Chondrocyte (in vitro differentiated cells): ENCODE results near the gene RAB11FIP3. TPM values are rescaled to one million over a fixed set of nuclear protein-coding genes. Genes with fewer than 3 reads are reported as not detected.
A peak's percentile ranks its signal among the peaks of the same experiment; 100 is the strongest.
"Not testable (repeated sequence)": the region's sequence is repeated elsewhere in the genome, so short reads cannot be mapped to it uniquely, and the experiment has no call there.

Experiments used
- DNase-seq: peaks from one replicate; pipeline ENCODE4 v3.0.0; 2021; ENCODE audit warnings: mixed read lengths, low spot score
- H3K27ac Mint-ChIP-seq: one replicate; pipeline ENCODE4 v1.8.0; 2021; ENCODE audit warnings: mild to moderate bottlenecking, moderate library complexity, mixed read lengths; ENCODE audit not compliant: unreplicated experiment
- H3K27me3 Mint-ChIP-seq: 2 replicates; pipeline ENCODE4 v1.8.0; 2021; ENCODE audit warnings: low read depth, mixed read lengths
- H3K36me3 Mint-ChIP-seq: 2 replicates; pipeline ENCODE4 v1.8.0; 2021; ENCODE audit warnings: low read depth, mixed read lengths
- H3K4me1 Mint-ChIP-seq: 2 replicates; pipeline ENCODE4 v1.8.0; 2021; ENCODE audit warnings: low read depth, mild to moderate bottlenecking, mixed read lengths
- H3K4me3 Mint-ChIP-seq: one replicate; pipeline ENCODE4 v1.8.0; 2021; ENCODE audit warnings: mild to moderate bottlenecking, moderate library complexity, mixed read lengths; ENCODE audit not compliant: unreplicated experiment
- H3K9me3 Mint-ChIP-seq: 2 replicates; pipeline ENCODE4 v1.8.0; 2021; ENCODE audit warnings: low read depth, mixed read lengths
- CTCF ChIP-seq: fragments of 200-600 bp; sonication (generic); IDR thresholded peaks from 2 replicates; pipeline ENCODE4 v1.5.0; 2021; ENCODE audit warnings: antibody characterized with exemption, mild to moderate bottlenecking, moderate library complexity
- total RNA-seq: library from RNA; stranded (reverse); gene quantifications from 3 replicates; pipeline ENCODE4 v1.2.1, GENCODE V29; 2021

The RAB11FIP3 gene
- total RNA-seq, 1 donor from 2014 or later: 45.1 TPM

GRCh38 chr16:466651-467050, 41.2 kb downstream of the RAB11FIP3 start:
- no peak for DNase-seq
- Mint-ChIP-seq H3K4me3 (no peak overlapping the region), H3K36me3 (peaks cover 10% of the 10 kb centered on the region), H3K27ac (no peak overlapping the region), H3K9me3 (no peaks in the 10 kb centered on the region), H3K4me1 (peaks cover 11% of the 10 kb centered on the region), H3K27me3 (no peaks in the 10 kb centered on the region)
- no peak for TF ChIP-seq CTCF

- H3K27me3 Mint-ChIP-seq, DNase-seq, H3K36me3 Mint-ChIP-seq: not testable (repeated sequence)
Observed at GRCh38 chr16:467249-467871, 41.9 kb downstream of the RAB11FIP3 start.

GRCh38 chr16:468068-468821, 42.8 kb downstream of the RAB11FIP3 start:
- Mint-ChIP-seq H3K27ac (no peak overlapping the region), H3K9me3 (no peaks in the 10 kb centered on the region), H3K27me3 (no peaks in the 10 kb centered on the region), H3K36me3 (peaks cover 2% of the 10 kb centered on the region), H3K4me1 (peaks cover 24% of the 10 kb centered on the region), H3K4me3 (no peak overlapping the region)
- DNase-seq: no peak
- TF ChIP-seq CTCF: no peak

More at GRCh38 chr16:467249-467871, 41.9 kb downstream of the RAB11FIP3 start:
- peaks cover 16% of the 10 kb centered on the region for H3K4me1 Mint-ChIP-seq
- not testable (repeated sequence) for H3K4me3 Mint-ChIP-seq, H3K27ac Mint-ChIP-seq, H3K9me3 Mint-ChIP-seq

GRCh38 chr16:469459-469858, 44.0 kb downstream of the RAB11FIP3 start:
- not testable (repeated sequence) for DNase-seq, H3K27me3 Mint-ChIP-seq, H3K27ac Mint-ChIP-seq, H3K36me3 Mint-ChIP-seq, H3K9me3 Mint-ChIP-seq, H3K4me3 Mint-ChIP-seq
- peaks cover 31% of the 10 kb centered on the region for H3K4me1 Mint-ChIP-seq

GRCh38 chr16:470418-470817, 45.0 kb downstream of the RAB11FIP3 start:
- no peaks in the 10 kb centered on the region for H3K27me3 Mint-ChIP-seq
- no peaks in the 10 kb centered on the region for H3K9me3 Mint-ChIP-seq
- no peak overlapping the region for H3K4me3 Mint-ChIP-seq
- no peak for DNase-seq
- no peak for TF ChIP-seq CTCF
- H3K36me3 Mint-ChIP-seq: peaks cover 2% of the 10 kb centered on the region
- peaks cover 31% of the 10 kb centered on the region for H3K4me1 Mint-ChIP-seq
- no peak overlapping the region for H3K27ac Mint-ChIP-seq

- H3K27me3 Mint-ChIP-seq: no peaks in the 10 kb centered on the region
- peaks cover 31% of the 10 kb centered on the region for H3K4me1 Mint-ChIP-seq
- no peaks in the 10 kb centered on the region for H3K9me3 Mint-ChIP-seq
- peak overlapping the region; percentile 80 for H3K27ac Mint-ChIP-seq
- no peak overlapping the region for H3K4me3 Mint-ChIP-seq
- no peak for TF ChIP-seq CTCF
- no peak for DNase-seq
- H3K36me3 Mint-ChIP-seq: peaks cover 2% of the 10 kb centered on the region
Observed at GRCh38 chr16:471353-472198, 46.1 kb downstream of the RAB11FIP3 start.
